Body of pancreas (tissue), 4 donors: ENCODE measurements around the gene METTL17. TPM values are rescaled to one million over a fixed set of nuclear protein-coding genes. Genes with fewer than 3 reads are reported as not detected.
A peak's percentile ranks its signal among the peaks of the same experiment; 100 is the strongest.
"Not testable (repeated sequence)": the region's sequence is repeated elsewhere in the genome, so short reads cannot be mapped to it uniquely, and the experiment has no call there.

ENCODE experiments used
- ATAC-seq: fragments of 150-250 bp; one replicate; pipeline ENCODE4 v1.9.1; 2016
- DNase-seq, 4 donors: peaks; one replicate each; pipeline ENCODE4 v3.0.0-alpha.2; 2019
- H3K27ac ChIP-seq, 4 donors: fragments of 200-600 bp; sonication (generic); 1 replicate in 3 of 4; 2 replicates in 1 of 4; pipeline versions ENCODE4 v1.5.1 to v1.6.1; 2016 to 2019; ENCODE audit warnings: mild to moderate bottlenecking in 1 of 4, mixed read lengths in 1 of 4, moderate library complexity in 1 of 4
- H3K27me3 ChIP-seq, 2 donors: fragments of 200-600 bp; sonication (generic); one replicate each; pipeline ENCODE4 v1.6.0; 2016; ENCODE audit warnings: mild to moderate bottlenecking in 1 of 2
- H3K36me3 ChIP-seq, 2 donors: fragments of 200-600 bp; sonication (generic); replicated peaks in 1 of 2; 2 replicates each; pipeline ENCODE4 v1.5.1; 2016; ENCODE audit warnings: low read depth in 2 of 2; ENCODE audit not compliant: insufficient read depth in 1 of 2
- H3K4me1 ChIP-seq: fragments of 200-600 bp; sonication (generic); one replicate; pipeline ENCODE4 v1.6.0; 2016
- H3K4me3 ChIP-seq, 2 donors: fragments of 200-600 bp; sonication (generic); 1 replicate in 1 of 2; 2 replicates in 1 of 2; pipeline ENCODE4 v1.5.1; 2016 to 2019
- H3K9me3 ChIP-seq, 3 donors: fragments of 200-600 bp; sonication (generic); 1 replicate in 2 of 3; 2 replicates in 1 of 3; pipeline ENCODE4 v1.5.1; 2016
- POLR2A ChIP-seq, 3 donors: fragments of 450-650 bp; IDR thresholded peaks; one replicate each; pipeline ENCODE4 v1.6.1; 2016; ENCODE audit warnings: antibody characterized with exemption in 3 of 3, mild to moderate bottlenecking in 2 of 3
- WGBS, 2 donors: methylation state at CpG; one replicate each; pipeline ENCODE4 v1.1.5; 2017; 5-methylcytosine and 5-hydroxymethylcytosine counted together
- intact Hi-C: fragments of 100-400 bp; cut with DNase I; formaldehyde crosslinking; loops from one replicate; pipeline ENCODE4 v1.15.1; 2023
- total RNA-seq, 2 donors: library from RNA; depleted of rRNA; stranded (reverse); fragments of >200 nt; gene quantifications; one replicate each; pipeline ENCODE4 v1.1.0, GENCODE V29; 2016
- TF ChIP-seq, protein P1 (sequence below), 7 experiments: fragments of 450-650 bp in 4 of 7; fragments of 200-600 bp in 3 of 7; sonication (generic) in 3 of 7; IDR thresholded peaks; one replicate each; pipeline ENCODE4 v1.5.1; 2016 to 2019; ENCODE audit warnings: antibody characterized with exemption in 7 of 7

The METTL17 gene
- total RNA-seq, 2 donors from 2014 or later = 39.2 to 73.7 TPM

DNA sequence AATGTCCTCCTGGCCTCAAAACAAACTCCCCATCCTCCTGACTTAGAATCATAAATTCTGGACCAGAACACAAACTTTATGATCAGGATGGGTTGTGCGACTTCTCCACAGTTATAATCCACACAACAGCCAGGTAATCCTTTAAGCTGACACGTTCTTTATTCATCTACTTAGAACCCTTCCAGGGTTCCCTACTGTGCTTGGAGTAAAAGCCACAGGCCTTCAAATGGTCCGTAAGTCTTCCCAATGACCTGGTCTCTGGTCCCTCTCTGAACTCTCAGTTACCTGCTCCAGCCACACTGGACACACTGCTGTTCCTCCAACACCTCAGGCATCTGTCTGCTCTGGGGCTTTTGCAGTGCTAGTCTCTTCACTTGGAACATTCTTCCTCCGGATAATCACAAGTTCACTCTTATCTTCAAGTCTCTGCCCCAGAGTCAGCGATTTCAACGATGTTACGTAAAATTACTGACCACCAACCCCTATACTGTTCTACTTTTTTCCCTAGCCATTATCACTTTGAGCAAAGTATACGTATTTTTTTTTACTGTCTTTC, 50.7 kb downstream of the METTL17 start:
- Histone ChIP-seq H3K9me3 (no peaks in the 10 kb centered on the region), H3K4me1 (peaks cover 59% of the 10 kb centered on the region), H3K4me3 (no peak overlapping the region), H3K36me3 (no peaks in the 10 kb centered on the region), H3K27me3 (no peaks in the 10 kb centered on the region), H3K27ac (peak overlapping the region in 3 of 4 donors; percentile 73 to 84 (median 76))
- WGBS, 2 donors = 60 to 65% methylated on average over 8 of the region's 8 CpGs
- intact Hi-C loops = no loop called here
- no peak for ATAC-seq
- TF ChIP-seq POLR2A (IDR thresholded peaks at IDR 0.05) = no peak
- TF ChIP-seq, protein P1, sequence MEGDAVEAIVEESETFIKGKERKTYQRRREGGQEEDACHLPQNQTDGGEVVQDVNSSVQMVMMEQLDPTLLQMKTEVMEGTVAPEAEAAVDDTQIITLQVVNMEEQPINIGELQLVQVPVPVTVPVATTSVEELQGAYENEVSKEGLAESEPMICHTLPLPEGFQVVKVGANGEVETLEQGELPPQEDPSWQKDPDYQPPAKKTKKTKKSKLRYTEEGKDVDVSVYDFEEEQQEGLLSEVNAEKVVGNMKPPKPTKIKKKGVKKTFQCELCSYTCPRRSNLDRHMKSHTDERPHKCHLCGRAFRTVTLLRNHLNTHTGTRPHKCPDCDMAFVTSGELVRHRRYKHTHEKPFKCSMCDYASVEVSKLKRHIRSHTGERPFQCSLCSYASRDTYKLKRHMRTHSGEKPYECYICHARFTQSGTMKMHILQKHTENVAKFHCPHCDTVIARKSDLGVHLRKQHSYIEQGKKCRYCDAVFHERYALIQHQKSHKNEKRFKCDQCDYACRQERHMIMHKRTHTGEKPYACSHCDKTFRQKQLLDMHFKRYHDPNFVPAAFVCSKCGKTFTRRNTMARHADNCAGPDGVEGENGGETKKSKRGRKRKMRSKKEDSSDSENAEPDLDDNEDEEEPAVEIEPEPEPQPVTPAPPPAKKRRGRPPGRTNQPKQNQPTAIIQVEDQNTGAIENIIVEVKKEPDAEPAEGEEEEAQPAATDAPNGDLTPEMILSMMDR (IDR thresholded peaks at IDR 0.05) = no peak
- no peak for DNase-seq

- H3K27me3 ChIP-seq, H3K36me3 ChIP-seq, H3K9me3 ChIP-seq, ATAC-seq, H3K27ac ChIP-seq, DNase-seq, H3K4me3 ChIP-seq, intact Hi-C loops: not testable (repeated sequence)
- 64 to 73% methylated on average over 3 of the region's 3 CpGs for WGBS, 2 donors
- peaks cover 59% of the 10 kb centered on the region for H3K4me1 ChIP-seq
Observed at GRCh38 chr14:21040941-21041340, 51.2 kb downstream of the METTL17 start.

GRCh38 chr14:21041676-21042433, 52.1 kb downstream of the METTL17 start, which contains the start of gene RNASE7:
Gene RNASE7 (plus strand): TSS chr14:21042362. CDS start chr14:21042993, 631 bp downstream.
- no peaks in the 10 kb centered on the region for H3K9me3 ChIP-seq
- ATAC-seq (no peak), DNase-seq (peak in 2 of 4 donors; percentile 31 to 59)
- no peaks in the 10 kb centered on the region for H3K36me3 ChIP-seq
- H3K27ac ChIP-seq = peak within 1 kb of the TSS; percentile 67 to 76 (median 74)
- intact Hi-C loops = no loop called here
- peaks cover 59% of the 10 kb centered on the region for H3K4me1 ChIP-seq
- WGBS, 2 donors = 59 to 61% methylated on average over 11 of the region's 11 CpGs
- TF ChIP-seq, protein P1 (IDR thresholded peaks at IDR 0.05) = no peak
- no peak for TF ChIP-seq POLR2A (IDR thresholded peaks at IDR 0.05)
- no peaks in the 10 kb centered on the region for H3K27me3 ChIP-seq
- no peak within 1 kb of the TSS for H3K4me3 ChIP-seq

DNA sequence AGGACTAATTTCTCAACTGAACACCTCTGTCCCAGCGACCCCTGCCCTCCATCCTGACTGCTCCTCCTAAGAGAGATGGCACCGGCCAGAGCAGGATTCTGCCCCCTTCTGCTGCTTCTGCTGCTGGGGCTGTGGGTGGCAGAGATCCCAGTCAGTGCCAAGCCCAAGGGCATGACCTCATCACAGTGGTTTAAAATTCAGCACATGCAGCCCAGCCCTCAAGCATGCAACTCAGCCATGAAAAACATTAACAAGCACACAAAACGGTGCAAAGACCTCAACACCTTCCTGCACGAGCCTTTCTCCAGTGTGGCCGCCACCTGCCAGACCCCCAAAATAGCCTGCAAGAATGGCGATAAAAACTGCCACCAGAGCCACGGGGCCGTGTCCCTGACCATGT, 53.1 kb downstream of the METTL17 start:
- TF ChIP-seq, protein P1 (IDR thresholded peaks at IDR 0.05) = no peak
- TF ChIP-seq POLR2A (IDR thresholded peaks at IDR 0.05) = no peak
- no peaks in the 10 kb centered on the region for H3K27me3 ChIP-seq
- DNase-seq = peak; percentile 38 to 69 (median 58)
- H3K4me3 ChIP-seq = no peak overlapping the region
- H3K27ac ChIP-seq = peak overlapping the region; percentile 67 to 76 (median 74)
- peaks cover 65% of the 10 kb centered on the region for H3K4me1 ChIP-seq
- H3K9me3 ChIP-seq = no peaks in the 10 kb centered on the region
- no peak for ATAC-seq
- 30 to 40% methylated on average over 8 of the region's 8 CpGs for WGBS, 2 donors
- intact Hi-C loops = no loop called here
- no peaks in the 10 kb centered on the region for H3K36me3 ChIP-seq

- Histone ChIP-seq H3K9me3 (no peaks in the 10 kb centered on the region), H3K27ac (peak overlapping the region; percentile 67 to 76 (median 74)), H3K36me3 (no peaks in the 10 kb centered on the region), H3K4me3 (no peak overlapping the region), H3K27me3 (no peaks in the 10 kb centered on the region), H3K4me1 (peaks cover 65% of the 10 kb centered on the region)
- peak in 3 of 4 donors; percentile 45 to 50 (median 46) for DNase-seq
- no peak for ATAC-seq
- 4 to 19% methylated on average over 2 of the region's 2 CpGs for WGBS, 2 donors
- intact Hi-C loops = no loop called here
- TF ChIP-seq POLR2A (IDR thresholded peaks at IDR 0.05) = no peak
- TF ChIP-seq, protein P1 (IDR thresholded peaks at IDR 0.05) = no peak
Observed at GRCh38 chr14:21043387-21043973, 53.7 kb downstream of the METTL17 start.
